Nasal cavity respiratory epithelium epithelial cell of viscerocranial mucosa (primary cell): ENCODE data around the gene DHRS7. TPM values are rescaled to one million over a fixed set of nuclear protein-coding genes. Genes with fewer than 3 reads are reported as not detected.

ENCODE experiments used
- total RNA-seq: library from RNA; depleted of rRNA; stranded (reverse); fragments of >200 nt; gene quantifications from 2 replicates; pipeline ENCODE4 v1.2.3, GENCODE V29; 2014

The DHRS7 gene
- total RNA-seq: 179 and 182 TPM in 2 replicates

DNA sequence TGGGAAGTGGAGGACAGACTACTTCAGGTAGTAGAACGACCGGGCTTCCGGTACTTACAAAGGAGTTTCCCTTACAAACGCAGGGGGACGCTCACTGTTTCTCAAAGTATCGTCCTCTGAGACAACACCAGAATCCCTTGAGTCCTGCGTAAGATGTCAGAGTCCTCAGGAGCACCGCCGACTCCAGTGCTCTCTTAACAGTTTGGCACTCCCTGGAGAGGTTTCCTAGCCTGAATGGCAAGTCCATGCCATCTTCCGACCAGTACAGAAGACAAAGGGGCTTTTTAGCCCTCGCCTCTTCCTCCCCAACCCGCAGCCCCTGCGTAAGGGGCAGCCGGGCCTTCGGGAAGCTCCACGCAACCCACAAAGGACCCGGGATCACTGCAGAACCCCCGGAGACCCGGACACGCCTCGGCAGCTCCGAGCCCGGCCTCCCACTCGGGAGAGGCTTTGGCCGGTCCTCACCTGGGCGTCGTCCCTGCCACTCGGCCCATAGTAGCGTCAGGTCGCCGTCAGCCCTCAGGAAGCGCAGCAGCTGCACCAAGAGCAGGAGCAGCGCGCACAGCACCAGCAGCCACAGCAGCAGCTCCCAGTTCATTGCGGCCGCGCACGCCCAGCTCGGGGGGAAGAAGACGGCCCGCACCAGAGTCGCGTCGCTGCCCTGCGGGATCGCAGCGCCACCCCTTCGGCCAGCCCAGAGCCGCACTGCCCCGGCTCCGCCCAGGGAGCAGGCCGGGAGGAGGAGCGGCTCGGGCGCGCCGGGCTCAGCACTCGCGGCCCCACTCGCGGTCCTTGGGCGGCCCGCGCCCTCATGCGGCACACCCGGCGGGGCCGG is at the start of gene DHRS7:
TSS of gene DHRS7 (minus strand) at position 687 of the 835 bp plus-strand sequence. CDS start at position 598, 89 bp downstream.

Other genes starting within 250 kb of the DHRS7 start
- under 0.01 and 0.07 TPM in 2 replicates for gene LRRC9, start 245.3 kb downstream of the DHRS7 start, total RNA-seq
- 38.3 and 65.8 TPM in 2 replicates for gene PCNX4, start 73.5 kb downstream of the DHRS7 start, total RNA-seq
- 40.3 and 70.9 TPM in 2 replicates for gene PPM1A, start 83.8 kb upstream of the DHRS7 start, total RNA-seq